Activated CD4-positive, alpha-beta T cell treated with anti-CD3 and anti-CD28 coated beads, Interleukin-2, amount 10 ng/mL, durations not matched to agents 7 days and 5 days (primary cell): ENCODE results near the gene ADAM12. TPM values are rescaled to one million over a fixed set of nuclear protein-coding genes. Genes with fewer than 3 reads are reported as not detected.

Experiments
- CTCF ChIA-PET: fragments of 350-600 bp; sonication (Branson Sonifier 250); formaldehyde crosslinking; loops from one replicate; lab custom pipeline; 2021; ENCODE audit warnings: antibody characterized with exemption; lab: Charles Lee
- POLR2A ChIA-PET: fragments of 350-600 bp; sonication (Branson Sonifier 250); formaldehyde crosslinking; loops from one replicate; lab custom pipeline; 2021; ENCODE audit warnings: antibody characterized with exemption; lab: Charles Lee
- DNase-seq: peaks from one replicate; pipeline ENCODE4 v3.0.0-alpha.2; 2020
- H3K27ac Mint-ChIP-seq: one replicate; pipeline ENCODE4 v1.8.0; 2021; ENCODE audit warnings: mild to moderate bottlenecking, moderate library complexity, mixed read lengths
- H3K27me3 Mint-ChIP-seq: one replicate; pipeline ENCODE4 v1.8.0; 2021; ENCODE audit warnings: mixed read lengths
- H3K36me3 Mint-ChIP-seq: one replicate; pipeline ENCODE4 v1.8.0; 2021; ENCODE audit warnings: low read depth, mixed read lengths
- H3K4me1 Mint-ChIP-seq: one replicate; pipeline ENCODE4 v1.8.0; 2021; ENCODE audit warnings: mixed read lengths
- H3K4me3 Mint-ChIP-seq: one replicate; pipeline ENCODE4 v1.8.0; 2021; ENCODE audit warnings: mild to moderate bottlenecking, moderate library complexity, mixed read lengths
- H3K9me3 Mint-ChIP-seq: one replicate; pipeline ENCODE4 v1.8.0; 2021; ENCODE audit warnings: mixed read lengths
- total RNA-seq, 2 experiments: library from RNA; stranded (reverse); gene quantifications; one replicate each; pipeline ENCODE4 v1.2.3, GENCODE V29; 2021

Gene ADAM12
- total RNA-seq, 2 experiments from 2014 or later: 0.45 to 0.65 TPM

GRCh38 chr10:126011995-126012394, 376.3 kb downstream of the ADAM12 start:
- CTCF ChIA-PET: no interaction called here
- Mint-ChIP-seq H3K27ac (no peak overlapping the region), H3K4me1 (no peaks in the 10 kb centered on the region), H3K27me3 (no peaks in the 10 kb centered on the region), H3K4me3 (no peak overlapping the region), H3K36me3 (no peaks in the 10 kb centered on the region), H3K9me3 (no peaks in the 10 kb centered on the region)
- POLR2A ChIA-PET: no interaction called here
- no peak for DNase-seq

- Mint-ChIP-seq H3K27ac (no peak overlapping the region), H3K4me1 (no peaks in the 10 kb centered on the region), H3K27me3 (no peaks in the 10 kb centered on the region), H3K4me3 (no peak overlapping the region), H3K36me3 (no peaks in the 10 kb centered on the region), H3K9me3 (no peaks in the 10 kb centered on the region)
- ChIA-PET POLR2A (no interaction called here), CTCF (interaction anchor here (0.6 to 1.4 kb wide), 2 partner anchors 14 to 178 kb away, joined by 3 to 6 read pairs; no protein-coding TSS in a partner anchor)
- no peak for DNase-seq
Observed at GRCh38 chr10:126009650-126010049, 378.6 kb downstream of the ADAM12 start.

GRCh38 chr10:126006906-126007305, 381.4 kb downstream of the ADAM12 start:
- Mint-ChIP-seq H3K4me1 (no peaks in the 10 kb centered on the region), H3K27ac (no peak overlapping the region), H3K4me3 (no peak overlapping the region), H3K27me3 (no peaks in the 10 kb centered on the region), H3K36me3 (no peaks in the 10 kb centered on the region), H3K9me3 (no peaks in the 10 kb centered on the region)
- ChIA-PET CTCF (no interaction called here), POLR2A (no interaction called here)
- DNase-seq: no peak

- H3K4me1 Mint-ChIP-seq: no peaks in the 10 kb centered on the region
- H3K27ac Mint-ChIP-seq: no peak overlapping the region
- H3K36me3 Mint-ChIP-seq: no peaks in the 10 kb centered on the region
- H3K27me3 Mint-ChIP-seq: no peaks in the 10 kb centered on the region
- ChIA-PET CTCF (no interaction called here), POLR2A (no interaction called here)
- H3K4me3 Mint-ChIP-seq: no peak overlapping the region
- no peak for DNase-seq
- H3K9me3 Mint-ChIP-seq: no peaks in the 10 kb centered on the region
Observed at GRCh38 chr10:126006264-126006663, 382.0 kb downstream of the ADAM12 start.

GRCh38 chr10:126004752-126005151, 383.5 kb downstream of the ADAM12 start:
- Mint-ChIP-seq H3K4me3 (no peak overlapping the region), H3K9me3 (no peaks in the 10 kb centered on the region), H3K27ac (no peak overlapping the region), H3K4me1 (no peaks in the 10 kb centered on the region), H3K36me3 (no peaks in the 10 kb centered on the region), H3K27me3 (peaks cover under 1% of the 10 kb centered on the region)
- ChIA-PET CTCF (no interaction called here), POLR2A (no interaction called here)
- DNase-seq: no peak

- H3K27ac Mint-ChIP-seq: no peak overlapping the region
- H3K36me3 Mint-ChIP-seq: no peaks in the 10 kb centered on the region
- no peaks in the 10 kb centered on the region for H3K9me3 Mint-ChIP-seq
- ChIA-PET CTCF (no interaction called here), POLR2A (no interaction called here)
- peaks cover 5% of the 10 kb centered on the region for H3K27me3 Mint-ChIP-seq
- DNase-seq: no peak
- no peak overlapping the region for H3K4me3 Mint-ChIP-seq
- no peaks in the 10 kb centered on the region for H3K4me1 Mint-ChIP-seq
Observed at GRCh38 chr10:126001576-126001975, 386.7 kb downstream of the ADAM12 start.

GRCh38 chr10:125999694-126000093, 388.6 kb downstream of the ADAM12 start:
- ChIA-PET CTCF (no interaction called here), POLR2A (no interaction called here)
- no peaks in the 10 kb centered on the region for H3K9me3 Mint-ChIP-seq

GRCh38 chr10:125997586-125997985, 390.7 kb downstream of the ADAM12 start:
- DNase-seq: no peak
- H3K36me3 Mint-ChIP-seq: no peaks in the 10 kb centered on the region
- POLR2A ChIA-PET: no interaction called here
- H3K9me3 Mint-ChIP-seq: no peaks in the 10 kb centered on the region
- peaks cover 8% of the 10 kb centered on the region for H3K27me3 Mint-ChIP-seq
- no peak overlapping the region for H3K4me3 Mint-ChIP-seq
- no peaks in the 10 kb centered on the region for H3K4me1 Mint-ChIP-seq
- no peak overlapping the region for H3K27ac Mint-ChIP-seq
- CTCF ChIA-PET: interaction anchor here (0.5 kb wide), 1 partner anchor 357 kb away, joined by 4 read pairs; no protein-coding TSS in a partner anchor

More at GRCh38 chr10:125999694-126000093, 388.6 kb downstream of the ADAM12 start:
- H3K27me3 Mint-ChIP-seq: peaks cover 8% of the 10 kb centered on the region
- no peaks in the 10 kb centered on the region for H3K4me1 Mint-ChIP-seq
- H3K4me3 Mint-ChIP-seq: no peak overlapping the region
- no peak for DNase-seq
- H3K36me3 Mint-ChIP-seq: no peaks in the 10 kb centered on the region
- no peak overlapping the region for H3K27ac Mint-ChIP-seq

- ChIA-PET POLR2A (no interaction called here), CTCF (interaction anchor here (0.5 kb wide), 1 partner anchor 602 kb away, joined by 5 read pairs; no protein-coding TSS in a partner anchor)
- Mint-ChIP-seq H3K36me3 (no peaks in the 10 kb centered on the region), H3K27me3 (peaks cover 8% of the 10 kb centered on the region), H3K4me1 (no peaks in the 10 kb centered on the region), H3K9me3 (no peaks in the 10 kb centered on the region), H3K27ac (no peak overlapping the region), H3K4me3 (no peak overlapping the region)
- no peak for DNase-seq
Observed at GRCh38 chr10:125995726-125996304, 392.5 kb downstream of the ADAM12 start.

- ChIA-PET CTCF (interaction anchor here (0.7 kb wide), 1 partner anchor 1967 kb away, joined by 4 read pairs; no protein-coding TSS in a partner anchor), POLR2A (no interaction called here)
- no peaks in the 10 kb centered on the region for H3K36me3 Mint-ChIP-seq
Observed at GRCh38 chr10:125994601-125995000, 393.7 kb downstream of the ADAM12 start.

GRCh38 chr10:125992254-125992653, 396.0 kb downstream of the ADAM12 start:
- Mint-ChIP-seq H3K27ac (no peak overlapping the region), H3K4me3 (no peak overlapping the region), H3K27me3 (peaks cover 3% of the 10 kb centered on the region), H3K36me3 (no peaks in the 10 kb centered on the region), H3K9me3 (no peaks in the 10 kb centered on the region), H3K4me1 (no peaks in the 10 kb centered on the region)
- DNase-seq: no peak
- CTCF ChIA-PET: interaction anchor here (0.5 to 1.0 kb wide), 2 partner anchors 25 to 241 kb away, joined by 3 to 4 read pairs; no protein-coding TSS in a partner anchor
- POLR2A ChIA-PET: no interaction called here

More at GRCh38 chr10:125994601-125995000, 393.7 kb downstream of the ADAM12 start:
- Mint-ChIP-seq H3K27me3 (peaks cover 6% of the 10 kb centered on the region), H3K4me1 (no peaks in the 10 kb centered on the region), H3K4me3 (no peak overlapping the region), H3K27ac (no peak overlapping the region), H3K9me3 (no peaks in the 10 kb centered on the region)
- no peak for DNase-seq

- ChIA-PET CTCF (no interaction called here), POLR2A (no interaction called here)
- H3K27ac Mint-ChIP-seq: no peak overlapping the region
- peaks cover under 1% of the 10 kb centered on the region for H3K27me3 Mint-ChIP-seq
- H3K9me3 Mint-ChIP-seq: no peaks in the 10 kb centered on the region
- H3K4me1 Mint-ChIP-seq: no peaks in the 10 kb centered on the region
- no peaks in the 10 kb centered on the region for H3K36me3 Mint-ChIP-seq
- no peak overlapping the region for H3K4me3 Mint-ChIP-seq
- no peak for DNase-seq
Observed at GRCh38 chr10:125991392-125991791, 396.9 kb downstream of the ADAM12 start.

- ChIA-PET POLR2A (no interaction called here), CTCF (interaction anchor here (0.7 kb wide), 1 partner anchor 1844 kb away, joined by 3 read pairs; no protein-coding TSS in a partner anchor)
- H3K4me1 Mint-ChIP-seq: no peaks in the 10 kb centered on the region
- no peaks in the 10 kb centered on the region for H3K36me3 Mint-ChIP-seq
- no peak overlapping the region for H3K4me3 Mint-ChIP-seq
- no peaks in the 10 kb centered on the region for H3K9me3 Mint-ChIP-seq
- no peaks in the 10 kb centered on the region for H3K27me3 Mint-ChIP-seq
- H3K27ac Mint-ChIP-seq: no peak overlapping the region
- no peak for DNase-seq
Observed at GRCh38 chr10:125990974-125991373, 397.3 kb downstream of the ADAM12 start.

GRCh38 chr10:125989791-125990190, 398.5 kb downstream of the ADAM12 start:
- POLR2A ChIA-PET: no interaction called here
- no peaks in the 10 kb centered on the region for H3K27me3 Mint-ChIP-seq
- no peaks in the 10 kb centered on the region for H3K4me1 Mint-ChIP-seq
- H3K36me3 Mint-ChIP-seq: no peaks in the 10 kb centered on the region
- no peaks in the 10 kb centered on the region for H3K9me3 Mint-ChIP-seq
- H3K4me3 Mint-ChIP-seq: no peak overlapping the region
- CTCF ChIA-PET: no interaction called here
- no peak overlapping the region for H3K27ac Mint-ChIP-seq
- DNase-seq: no peak
